Measurements from ENCODE around the gene TFB2M. TPM values are rescaled to one million over a fixed set of nuclear protein-coding genes. Genes with fewer than 3 reads are reported as not detected.

The TFB2M gene
- total and polyA plus RNA-seq, 2 donors (not counting 1 experiment from before 2014, with no cell fraction given): 8.8 to 11.6 TPM

DNA sequence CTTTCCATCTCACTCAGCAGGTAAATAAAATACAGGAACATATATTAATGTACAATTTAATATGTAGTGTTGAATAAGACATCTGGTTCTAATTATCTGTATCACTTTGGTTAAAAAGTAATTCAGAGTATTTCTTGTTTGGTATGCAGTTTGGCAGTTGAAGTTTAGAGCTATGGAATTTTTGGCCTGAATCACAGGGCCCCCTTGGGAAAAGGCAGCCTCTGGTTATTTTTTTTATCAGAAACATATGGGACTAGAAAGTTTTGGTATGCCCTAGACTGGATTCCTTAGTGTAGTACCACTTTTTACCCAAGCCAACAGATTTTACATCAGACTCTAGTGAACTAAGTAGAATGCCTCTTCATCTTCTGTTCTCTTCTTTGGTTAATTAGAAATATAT is 26.6 kb upstream of the TFB2M start:
- Histone ChIP-seq H3K79me2 (ENCODE audit: control insufficient read depth, insufficient read depth, low read length) (peaks cover 80% of the 10 kb centered on the region), H3K4me1 (ENCODE audit: control insufficient read depth in 2 of 2, insufficient read depth in 2 of 2, low read length in 2 of 2) (no peaks in the 10 kb centered on the region), H3K27me3 (replicated peaks in 1 of 4; ENCODE audit: control extremely low read depth in 1 of 4, control insufficient read depth in 3 of 4, insufficient read depth in 4 of 4, low read length in 3 of 4) (no peaks in the 10 kb centered on the region), H3K36me3 (replicated peaks in 1 of 2; ENCODE audit: control extremely low read depth in 1 of 2, control insufficient read depth in 1 of 2, extremely low read depth in 1 of 2, insufficient read depth in 2 of 2, low read length in 1 of 2) (peaks cover 12 to 34% of the 10 kb centered on the region in 2 experiments), H3K4me2 (replicated peaks; ENCODE audit: low read depth, low read length, poor library complexity, severe bottlenecking) (no peak overlapping the region), H3K27ac (ENCODE audit: low read length in 2 of 2) (no peak overlapping the region), H3K4me3 (ENCODE audit: control extremely low read depth in 1 of 5, extremely low read depth in 1 of 5, insufficient read depth in 1 of 5, low read depth in 2 of 5, low read length in 4 of 5) (no peak overlapping the region), H3K9ac (ENCODE audit: low read length) (no peak overlapping the region), H2AFZ (ENCODE audit: insufficient read depth, low read depth, low read length, poor library complexity, severe bottlenecking) (no peak overlapping the region), H3K9me3 (ENCODE audit: control extremely low read depth in 1 of 3, control insufficient read depth in 2 of 3, insufficient read depth in 1 of 3, low read length in 2 of 3) (peaks cover 0 to 5% (median 3%) of the 10 kb centered on the region in 3 donors), H4K20me1 (ENCODE audit: control insufficient read depth, insufficient read depth, low read length, poor library complexity, severe bottlenecking) (peaks cover 64% of the 10 kb centered on the region)
- ChIA-PET CTCF (interaction anchor here (0.6 kb wide), 1 partner anchor 17 kb away, joined by 3 read pairs; no protein-coding TSS in a partner anchor), POLR2A (no interaction called here)
- peaks cover 39% of the 10 kb centered on the region for H3K4me1 Mint-ChIP-seq
- no peak for TF ChIP-seq EZH2 (IDR thresholded peaks at IDR 0.05; ENCODE audit: borderline replicate concordance, insufficient read depth, low read depth, low read length, poor library complexity, severe bottlenecking)
- TF ChIP-seq, protein P1, sequence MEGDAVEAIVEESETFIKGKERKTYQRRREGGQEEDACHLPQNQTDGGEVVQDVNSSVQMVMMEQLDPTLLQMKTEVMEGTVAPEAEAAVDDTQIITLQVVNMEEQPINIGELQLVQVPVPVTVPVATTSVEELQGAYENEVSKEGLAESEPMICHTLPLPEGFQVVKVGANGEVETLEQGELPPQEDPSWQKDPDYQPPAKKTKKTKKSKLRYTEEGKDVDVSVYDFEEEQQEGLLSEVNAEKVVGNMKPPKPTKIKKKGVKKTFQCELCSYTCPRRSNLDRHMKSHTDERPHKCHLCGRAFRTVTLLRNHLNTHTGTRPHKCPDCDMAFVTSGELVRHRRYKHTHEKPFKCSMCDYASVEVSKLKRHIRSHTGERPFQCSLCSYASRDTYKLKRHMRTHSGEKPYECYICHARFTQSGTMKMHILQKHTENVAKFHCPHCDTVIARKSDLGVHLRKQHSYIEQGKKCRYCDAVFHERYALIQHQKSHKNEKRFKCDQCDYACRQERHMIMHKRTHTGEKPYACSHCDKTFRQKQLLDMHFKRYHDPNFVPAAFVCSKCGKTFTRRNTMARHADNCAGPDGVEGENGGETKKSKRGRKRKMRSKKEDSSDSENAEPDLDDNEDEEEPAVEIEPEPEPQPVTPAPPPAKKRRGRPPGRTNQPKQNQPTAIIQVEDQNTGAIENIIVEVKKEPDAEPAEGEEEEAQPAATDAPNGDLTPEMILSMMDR (IDR thresholded peaks at IDR 0.05): no peak
- no peak overlapping the region for H3K4me3 Mint-ChIP-seq
- H3K27me3 Mint-ChIP-seq: no peaks in the 10 kb centered on the region
- H3K27ac Mint-ChIP-seq: no peak overlapping the region
- DNase-seq (no peak), ATAC-seq (ENCODE audit: low read depth) (no peak)
- H3K9me3 Mint-ChIP-seq (ENCODE audit: insufficient read depth): peaks cover 3% of the 10 kb centered on the region
- intact Hi-C loops (cut with micrococcal nuclease): no loop called here

DNA sequence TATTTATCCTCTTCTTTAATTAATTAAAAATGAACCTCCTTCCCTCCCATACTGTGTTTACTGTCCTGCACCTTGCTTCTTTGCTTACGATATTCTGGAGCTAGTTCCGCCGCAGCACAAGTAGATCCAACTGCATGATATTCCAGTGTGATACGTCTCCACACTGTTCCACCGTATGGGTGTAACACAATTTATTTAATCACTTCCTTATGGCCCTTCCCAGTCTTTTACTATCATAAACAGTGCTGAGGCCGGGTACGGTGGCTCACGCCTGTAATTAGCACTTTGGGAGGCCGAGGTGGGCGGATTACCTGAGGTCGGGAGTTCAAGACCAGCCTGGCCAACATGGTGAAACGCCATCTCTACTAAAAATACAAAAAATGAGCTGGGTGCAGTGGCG is 25.9 kb upstream of the TFB2M start:
- H3K9ac ChIP-seq (ENCODE audit: low read length): no peak overlapping the region
- H3K4me1 Mint-ChIP-seq: peaks cover 42% of the 10 kb centered on the region

More for the DNA sequence above, 25.9 kb upstream of the TFB2M start:
- Mint-ChIP-seq H3K9me3 (ENCODE audit: insufficient read depth) (peaks cover 3% of the 10 kb centered on the region), H3K27ac (no peak overlapping the region), H3K27me3 (no peaks in the 10 kb centered on the region), H3K4me3 (no peak overlapping the region)
- Histone ChIP-seq H3K9me3 (ENCODE audit: control extremely low read depth in 1 of 3, control insufficient read depth in 2 of 3, insufficient read depth in 1 of 3, low read length in 2 of 3) (peaks cover 0 to 5% (median 3%) of the 10 kb centered on the region in 3 donors), H3K4me2 (replicated peaks; ENCODE audit: low read depth, low read length, poor library complexity, severe bottlenecking) (no peak overlapping the region), H3K4me1 (ENCODE audit: control insufficient read depth in 2 of 2, insufficient read depth in 2 of 2, low read length in 2 of 2) (no peaks in the 10 kb centered on the region), H3K36me3 (replicated peaks in 1 of 2; ENCODE audit: control extremely low read depth in 1 of 2, control insufficient read depth in 1 of 2, extremely low read depth in 1 of 2, insufficient read depth in 2 of 2, low read length in 1 of 2) (peaks cover 10 to 34% of the 10 kb centered on the region in 2 experiments), H3K79me2 (ENCODE audit: control insufficient read depth, insufficient read depth, low read length) (peaks cover 80% of the 10 kb centered on the region), H3K27ac (ENCODE audit: low read length in 2 of 2) (no peak overlapping the region), H4K20me1 (ENCODE audit: control insufficient read depth, insufficient read depth, low read length, poor library complexity, severe bottlenecking) (peaks cover 57% of the 10 kb centered on the region), H3K27me3 (replicated peaks in 1 of 4; ENCODE audit: control extremely low read depth in 1 of 4, control insufficient read depth in 3 of 4, insufficient read depth in 4 of 4, low read length in 3 of 4) (no peaks in the 10 kb centered on the region), H2AFZ (ENCODE audit: insufficient read depth, low read depth, low read length, poor library complexity, severe bottlenecking) (no peak overlapping the region), H3K4me3 (ENCODE audit: control extremely low read depth in 1 of 5, extremely low read depth in 1 of 5, insufficient read depth in 1 of 5, low read depth in 2 of 5, low read length in 4 of 5) (no peak overlapping the region)
- ChIA-PET POLR2A (no interaction called here), CTCF (no interaction called here)
- intact Hi-C loops (cut with micrococcal nuclease): no loop called here
- DNase-seq (no peak), ATAC-seq (ENCODE audit: low read depth) (no peak)
- 95% methylated on average over 13 of the region's 13 CpGs for WGBS (ENCODE audit: insufficient coverage)
- TF ChIP-seq EZH2 (IDR thresholded peaks at IDR 0.05; ENCODE audit: borderline replicate concordance, insufficient read depth, low read depth, low read length, poor library complexity, severe bottlenecking): no peak
- TF ChIP-seq, protein P1 (IDR thresholded peaks at IDR 0.05): no peak

All from B cell (primary cell).